ENCODE data around the gene UBE2K.
"Not testable (repeated sequence)": the region's sequence is repeated elsewhere in the genome, so short reads cannot be mapped to it uniquely, and the experiment has no call there.

Gene UBE2K

DNA sequence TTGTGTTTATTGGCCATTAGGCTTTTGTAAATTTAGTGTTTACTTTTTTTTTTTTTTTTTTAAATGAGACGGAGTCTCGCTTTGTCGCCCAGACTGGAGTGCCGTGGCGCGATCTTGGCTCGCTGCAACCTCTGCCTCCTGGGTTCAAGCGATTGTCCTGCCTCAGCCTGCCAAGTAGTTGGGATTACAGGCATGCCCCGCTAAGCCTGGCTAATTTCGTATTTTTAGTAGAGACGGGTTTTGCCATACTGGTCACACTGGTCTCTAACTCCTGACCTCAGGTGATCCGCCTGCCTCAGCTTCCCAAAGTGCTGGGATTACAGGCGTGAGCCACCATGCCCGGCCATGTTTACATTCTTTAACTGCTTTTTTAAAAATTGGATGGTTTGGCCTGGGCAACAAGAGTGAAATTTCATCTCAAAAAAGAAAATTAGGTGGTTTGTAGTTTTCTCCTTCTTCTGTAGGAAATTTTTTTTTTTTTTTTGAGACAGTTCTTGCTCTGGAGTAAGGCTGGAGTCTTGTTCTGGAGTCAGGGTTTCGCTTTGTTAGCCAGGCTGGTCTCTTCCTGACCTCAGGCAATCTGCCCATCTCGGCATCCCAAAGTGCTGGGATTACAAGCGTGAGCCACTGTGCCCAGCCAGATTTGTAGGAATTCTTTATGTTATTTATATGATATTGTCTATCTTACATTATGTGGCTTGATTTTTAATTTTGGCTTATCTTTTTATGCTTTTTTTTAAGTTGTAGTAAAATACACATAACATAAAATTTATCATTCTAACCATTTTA lies 15.1 kb downstream of the UBE2K start:
- H3K36me3 ChIP-seq (ENCODE audit: control insufficient read depth, insufficient read depth, low read length), result no peaks in the 10 kb centered on the region
- no peak overlapping the region for H3K4me2 ChIP-seq (ENCODE audit: low read length)
- no peak overlapping the region for H3K9ac ChIP-seq
- no peak overlapping the region for H3K27ac ChIP-seq
- peaks cover 2% of the 10 kb centered on the region for H3K4me1 ChIP-seq
- no peak overlapping the region for H2AFZ ChIP-seq
- no peaks in the 10 kb centered on the region for H3K27me3 ChIP-seq (ENCODE audit: control insufficient read depth, insufficient read depth, low read length)
- peaks cover 20% of the 10 kb centered on the region for H3K79me2 ChIP-seq
- no peak for TF ChIP-seq CTCF (IDR thresholded peaks at IDR 0.05)
- no peak overlapping the region for H3K4me3 ChIP-seq (ENCODE audit: low read depth, low read length)
- no peaks in the 10 kb centered on the region for H3K9me3 ChIP-seq (ENCODE audit: control insufficient read depth, low read length)

DNA sequence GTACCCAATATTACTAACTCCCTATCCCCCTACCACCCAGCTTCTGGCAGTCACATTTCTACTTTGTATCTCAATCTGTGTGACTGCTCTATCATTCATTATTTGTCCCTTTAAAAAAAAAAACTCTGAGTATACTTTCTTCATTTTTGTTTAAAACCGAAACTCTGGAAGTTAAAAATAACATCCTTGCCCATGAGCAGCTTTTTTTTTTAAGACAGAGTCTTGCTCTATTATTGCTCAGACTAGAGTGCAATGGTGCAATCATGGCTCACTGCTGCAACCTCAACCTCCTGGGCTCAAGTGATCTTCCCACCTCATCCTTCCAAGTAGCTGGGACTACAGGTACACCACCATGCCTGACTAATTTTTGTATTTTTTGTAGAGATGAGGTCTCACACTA lies 15.8 kb downstream of the UBE2K start:
- H3K27me3 ChIP-seq (ENCODE audit: control insufficient read depth, insufficient read depth, low read length), result no peaks in the 10 kb centered on the region
- no peak overlapping the region for H3K4me2 ChIP-seq (ENCODE audit: low read length)
- no peak overlapping the region for H3K27ac ChIP-seq
- H3K9ac ChIP-seq, result no peak overlapping the region
- no peak for TF ChIP-seq CTCF (IDR thresholded peaks at IDR 0.05)
- no peaks in the 10 kb centered on the region for H3K36me3 ChIP-seq (ENCODE audit: control insufficient read depth, insufficient read depth, low read length)
- no peak overlapping the region for H2AFZ ChIP-seq
- H3K4me1 ChIP-seq, result peaks cover 2% of the 10 kb centered on the region
- no peaks in the 10 kb centered on the region for H3K9me3 ChIP-seq (ENCODE audit: control insufficient read depth, low read length)
- H3K4me3 ChIP-seq (ENCODE audit: low read depth, low read length), result no peak overlapping the region
- H3K79me2 ChIP-seq, result peaks cover 22% of the 10 kb centered on the region

DNA sequence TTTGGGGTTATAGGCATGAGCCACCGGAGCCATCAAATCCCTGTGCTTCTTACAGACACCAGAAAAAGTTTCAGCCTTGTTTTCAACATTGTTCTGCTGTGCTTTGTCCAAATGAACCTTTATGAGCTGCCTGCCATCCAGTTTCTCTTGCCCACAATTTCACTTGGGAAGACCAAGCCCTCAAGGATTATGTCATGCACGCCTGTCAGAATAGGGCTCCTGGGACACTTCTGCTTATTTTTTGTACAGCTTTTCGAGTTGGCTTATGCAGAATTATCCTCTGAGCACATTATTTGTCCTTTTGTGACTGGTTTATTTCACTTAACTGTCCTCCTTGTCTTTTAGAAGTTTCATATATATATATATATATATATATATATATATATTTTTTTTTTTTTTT lies 16.2 kb downstream of the UBE2K start:
- no peaks in the 10 kb centered on the region for H3K36me3 ChIP-seq (ENCODE audit: control insufficient read depth, insufficient read depth, low read length)
- no peak overlapping the region for H3K4me3 ChIP-seq (ENCODE audit: low read depth, low read length)
- peaks cover 1% of the 10 kb centered on the region for H3K4me1 ChIP-seq
- no peak overlapping the region for H3K9ac ChIP-seq
- no peaks in the 10 kb centered on the region for H3K9me3 ChIP-seq (ENCODE audit: control insufficient read depth, low read length)
- H3K4me2 ChIP-seq (ENCODE audit: low read length), result no peak overlapping the region
- no peaks in the 10 kb centered on the region for H3K27me3 ChIP-seq (ENCODE audit: control insufficient read depth, insufficient read depth, low read length)
- no peak overlapping the region for H3K27ac ChIP-seq
- no peak overlapping the region for H2AFZ ChIP-seq
- peaks cover 22% of the 10 kb centered on the region for H3K79me2 ChIP-seq
- no peak for TF ChIP-seq CTCF (IDR thresholded peaks at IDR 0.05)

DNA sequence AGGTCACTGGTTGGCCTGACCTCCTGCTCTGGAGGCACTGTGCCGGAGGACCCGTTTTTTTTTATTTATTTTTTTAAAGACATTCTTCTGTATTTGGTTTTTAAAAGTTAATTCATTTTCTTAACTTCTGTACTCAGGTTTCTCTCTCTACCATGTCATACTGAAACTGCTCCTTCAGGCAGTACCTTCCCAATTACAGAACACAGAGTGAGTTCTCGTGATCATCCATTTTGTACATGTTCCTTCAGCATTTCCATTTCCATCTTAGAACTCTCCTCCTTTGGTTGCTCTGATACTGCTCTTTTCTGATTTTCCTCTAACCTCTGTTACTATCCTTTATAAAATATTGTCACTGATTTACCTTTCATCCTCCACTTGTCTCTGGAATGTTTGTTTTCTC lies 17.9 kb downstream of the UBE2K start:
- Histone ChIP-seq H3K4me3 (ENCODE audit: low read depth, low read length) (no peak overlapping the region), H3K4me1 (peaks cover 2% of the 10 kb centered on the region), H3K36me3 (ENCODE audit: control insufficient read depth, insufficient read depth, low read length) (no peaks in the 10 kb centered on the region), H3K27ac (no peak overlapping the region), H2AFZ (no peak overlapping the region), H3K9me3 (ENCODE audit: control insufficient read depth, low read length) (no peaks in the 10 kb centered on the region), H3K9ac (no peak overlapping the region), H3K27me3 (ENCODE audit: control insufficient read depth, insufficient read depth, low read length) (no peaks in the 10 kb centered on the region), H3K79me2 (peaks cover 22% of the 10 kb centered on the region), H3K4me2 (ENCODE audit: low read length) (no peak overlapping the region)
- TF ChIP-seq CTCF (IDR thresholded peaks at IDR 0.05), result no peak

- Histone ChIP-seq H3K4me2 (ENCODE audit: low read length) (no peak overlapping the region), H3K27me3 (ENCODE audit: control insufficient read depth, insufficient read depth, low read length) (no peaks in the 10 kb centered on the region), H2AFZ (no peak overlapping the region), H3K27ac (no peak overlapping the region), H3K79me2 (peaks cover 25% of the 10 kb centered on the region), H3K9me3 (ENCODE audit: control insufficient read depth, low read length) (no peaks in the 10 kb centered on the region), H3K4me1 (peaks cover 2% of the 10 kb centered on the region), H3K4me3 (ENCODE audit: low read depth, low read length) (no peak overlapping the region), H3K36me3 (ENCODE audit: control insufficient read depth, insufficient read depth, low read length) (no peaks in the 10 kb centered on the region), H3K9ac (no peak overlapping the region)
- no peak for TF ChIP-seq CTCF (IDR thresholded peaks at IDR 0.05)
Measured at GRCh38 chr4:39716356-39716755, 18.4 kb downstream of the UBE2K start.

GRCh38 chr4:39717743-39718142 lies 19.8 kb downstream of the UBE2K start:
- not testable (repeated sequence) for H3K9me3 ChIP-seq (ENCODE audit: control insufficient read depth, low read length); H3K27me3 ChIP-seq (ENCODE audit: control insufficient read depth, insufficient read depth, low read length); H3K27ac ChIP-seq; H3K36me3 ChIP-seq (ENCODE audit: control insufficient read depth, insufficient read depth, low read length); H3K4me2 ChIP-seq (ENCODE audit: low read length); H3K4me3 ChIP-seq (ENCODE audit: low read depth, low read length); H3K9ac ChIP-seq; H3K4me1 ChIP-seq; H2AFZ ChIP-seq
- peaks cover 21% of the 10 kb centered on the region for H3K79me2 ChIP-seq
